GM12878 (cell line): ENCODE data around the gene CHD1. TPM values are rescaled to one million over a fixed set of nuclear protein-coding genes. Genes with fewer than 3 reads are reported as not detected.

Source experiments
- ATAC-seq: fragments of 200-7000 bp; cut with Tn5 transposase; 3 replicates; pipeline ENCODE4 v1.9.1; 2020; ENCODE audit warnings: mild to moderate bottlenecking, moderate library complexity
- BruUV-seq: library from RNA; stranded (reverse); fragments of 400-500 nt; replicated peaks from 2 replicates; lab custom pipeline; 2021; lab: Mats Ljungman, UMichigan
- CTCF ChIA-PET: fragments of 300-600 bp; sonication (Branson Sonifier 250); formaldehyde crosslinking; extraction: SDS; loops from one replicate; lab custom pipeline; 2021; ENCODE audit warnings: inconsistent platforms; lab: Yijun Ruan, JAX
- POLR2A ChIA-PET: fragments of 350-600 bp; formaldehyde crosslinking; extraction: SDS; loops from one replicate; lab custom pipeline; 2021; ENCODE audit warnings: inconsistent platforms; lab: Charles Lee
- RAD21 ChIA-PET: fragments of 300-600 bp; sonication (Branson Sonifier 250); formaldehyde crosslinking; loops from one replicate; lab custom pipeline; 2023; ENCODE audit warnings: antibody characterized with exemption; ENCODE audit not compliant: unreplicated experiment; lab: Charles Lee
- SMC1A ChIA-PET: fragments of 300-600 bp; sonication (Branson Sonifier 250); formaldehyde crosslinking; loops from one replicate; lab custom pipeline; 2023; ENCODE audit not compliant: unreplicated experiment, uncharacterized antibody; lab: Charles Lee
- DNase-seq: peaks from one replicate; pipeline ENCODE4 v3.0.0-alpha.2; 2011; ENCODE audit warnings: low read depth, low spot score
- FAIRE-seq: peaks from 3 replicates; lab custom pipeline; 2011; peaks lifted over from hg19 to GRCh38; lab: Jason Lieb, UNC
- H2AFZ ChIP-seq: 2 replicates; pipeline ENCODE4 v1.6.0; 2011; ENCODE audit warnings: low read depth, low read length, control low read depth; ENCODE audit not compliant: control insufficient read depth
- H3K27ac ChIP-seq: 2 replicates; pipeline ENCODE4 v1.5.1; 2011; ENCODE audit warnings: control low read depth; ENCODE audit not compliant: control insufficient read depth, insufficient read depth
- H3K27me3 ChIP-seq, 2 experiments: replicated peaks in 1 of 2; 2 replicates each; pipeline versions ENCODE4 v1.6.0 to v1.6.1; 2011; ENCODE audit warnings: low read length in 1 of 2; ENCODE audit not compliant: control insufficient read depth in 2 of 2, insufficient read depth in 2 of 2
- H3K36me3 ChIP-seq, 2 experiments: 2 replicates each; pipeline ENCODE4 v1.5.1; 2011; ENCODE audit warnings: low read length in 1 of 2; ENCODE audit not compliant: control insufficient read depth in 2 of 2, insufficient read depth in 2 of 2
- H3K4me1 ChIP-seq: 2 replicates; pipeline ENCODE4 v1.6.1; 2011; ENCODE audit warnings: mild to moderate bottlenecking, low read length, moderate library complexity, mixed read lengths; ENCODE audit not compliant: control insufficient read depth, insufficient read depth
- H3K4me2 ChIP-seq: 2 replicates; pipeline ENCODE4 v1.6.0; 2011; ENCODE audit warnings: control low read depth; ENCODE audit not compliant: control insufficient read depth, insufficient read depth
- H3K4me3 ChIP-seq: fragments of 200-600 bp; sonication (generic); 2 replicates; pipeline ENCODE4 v1.5.1; 2016
- H3K79me2 ChIP-seq: 2 replicates; pipeline ENCODE4 v1.6.0; 2011; ENCODE audit warnings: low read length; ENCODE audit not compliant: control insufficient read depth, insufficient read depth
- H3K9ac ChIP-seq: 2 replicates; pipeline ENCODE4 v1.8.0; 2011; ENCODE audit warnings: low read length, control low read depth, mixed read lengths; ENCODE audit not compliant: control insufficient read depth, insufficient read depth
- H3K9me3 ChIP-seq: replicated peaks from 3 replicates; pipeline ENCODE4 v1.5.1; 2011; ENCODE audit warnings: mild to moderate bottlenecking, low read length; ENCODE audit not compliant: control insufficient read depth, insufficient read depth
- H4K20me1 ChIP-seq: 2 replicates; pipeline ENCODE4 v1.6.0; 2011; ENCODE audit not compliant: control insufficient read depth, insufficient read depth
- ATF7 ChIP-seq: fragments of 450-650 bp; IDR thresholded peaks from 2 replicates; pipeline ENCODE4 v1.6.1; 2016; ENCODE audit warnings: low read depth, mild to moderate bottlenecking
- BCL11A ChIP-seq: IDR thresholded peaks from 2 replicates; pipeline ENCODE4 v1.6.1; 2011; ENCODE audit warnings: low read depth, low read length
- BRCA1 ChIP-seq: IDR thresholded peaks from 2 replicates; pipeline ENCODE4 v1.6.1; 2011; ENCODE audit warnings: low read depth, low read length, improper control_type of control experiment
- CHD4 ChIP-seq: fragments of 200-600 bp; sonication (generic); IDR thresholded peaks from 2 replicates; pipeline ENCODE4 v1.6.1; 2016; ENCODE audit warnings: mild to moderate bottlenecking
- CREM ChIP-seq: IDR thresholded peaks from 2 replicates; pipeline ENCODE4 v1.6.1; 2014; ENCODE audit warnings: antibody characterized with exemption, low read depth
- CTCF ChIP-seq, 3 experiments: IDR thresholded peaks in 2 of 3; conservative IDR thresholded peaks in 1 of 3; 2 replicates each; pipeline ENCODE4 v1.5.1; 2011; ENCODE audit warnings: low read depth in 3 of 3, low read length in 3 of 3, mild to moderate bottlenecking in 3 of 3, control low read depth in 2 of 3, moderate library complexity in 2 of 3, inconsistent platforms in 1 of 3, mixed read lengths in 1 of 3; ENCODE audit not compliant: control insufficient read depth in 2 of 3, insufficient read depth in 1 of 3; ENCODE audit errors: extremely low read depth in 1 of 3
- EGR1 ChIP-seq, 2 experiments: IDR thresholded peaks; 1 replicate in 1 of 2; 2 replicates in 1 of 2; pipeline ENCODE4 v1.6.1; 2011 to 2012; ENCODE audit warnings: low read depth in 2 of 2, low read length in 2 of 2, borderline replicate concordance in 1 of 2, mild to moderate bottlenecking in 1 of 2, moderate library complexity in 1 of 2
- HDGF ChIP-seq: fragments of 450-650 bp; IDR thresholded peaks from 2 replicates; pipeline ENCODE4 v1.6.1; 2016; ENCODE audit warnings: antibody characterized with exemption
- IKZF1 ChIP-seq: fragments of 450-650 bp; conservative IDR thresholded peaks from 2 replicates; pipeline ENCODE4 v1.6.1; 2017; ENCODE audit warnings: antibody characterized with exemption, mild to moderate bottlenecking
- MEF2B ChIP-seq: fragments of 450-650 bp; IDR thresholded peaks from 2 replicates; pipeline ENCODE4 v1.6.1; 2018; ENCODE audit warnings: mild to moderate bottlenecking, moderate library complexity; ENCODE audit not compliant: partially characterized antibody, poor library complexity, severe bottlenecking
- NR2C2 ChIP-seq: IDR thresholded peaks from 2 replicates; pipeline ENCODE4 v1.6.1; 2011; ENCODE audit warnings: borderline replicate concordance, low read depth; ENCODE audit not compliant: control insufficient read depth, insufficient read length
- POLR2A ChIP-seq: IDR thresholded peaks from 2 replicates; pipeline ENCODE4 v1.6.1; 2011; ENCODE audit warnings: low read depth, mild to moderate bottlenecking, low read length
- SMARCA5 ChIP-seq: fragments of 450-650 bp; IDR thresholded peaks from 2 replicates; pipeline ENCODE4 v1.6.1; 2017; ENCODE audit warnings: mild to moderate bottlenecking
- STAT3 ChIP-seq: IDR thresholded peaks from 2 replicates; pipeline ENCODE4 v1.6.1; 2011; ENCODE audit warnings: low read depth, low read length, improper control_type of control experiment
- SUZ12 ChIP-seq: fragments of 200-600 bp; sonication (generic); IDR thresholded peaks from one replicate; pipeline ENCODE4 v1.6.1; 2018; ENCODE audit warnings: antibody characterized with exemption, mild to moderate bottlenecking; ENCODE audit not compliant: unreplicated experiment
- WRNIP1 ChIP-seq: IDR thresholded peaks from 2 replicates; pipeline ENCODE4 v1.6.1; 2011; ENCODE audit warnings: low read depth, low read length, improper control_type of control experiment, borderline replicate concordance
- ZNF217 ChIP-seq: fragments of 450-650 bp; IDR thresholded peaks from 2 replicates; pipeline ENCODE4 v1.6.1; 2017; ENCODE audit warnings: antibody characterized with exemption, mild to moderate bottlenecking
- ZNF274 ChIP-seq: IDR thresholded peaks from one replicate; pipeline ENCODE4 v1.8.0; 2011; ENCODE audit not compliant: insufficient read length, insufficient read depth
- whole genome bisulfite sequencing: methylation state at CpG from one replicate; pipeline ENCODE4 v1.1.6; 2016; ENCODE audit warnings: low lambda C conversion rate; ENCODE audit not compliant: insufficient replicate concordance, insufficient coverage; ENCODE audit errors: missing lambda C conversion rate; 5-methylcytosine and 5-hydroxymethylcytosine counted together
- in situ Hi-C: fragments of 300-500 bp; cut with MboI; formaldehyde crosslinking; loops from 9 replicates; pipeline ENCODE4 v1.14.3; 2018; ENCODE audit warnings: mixed read lengths
- intact Hi-C: fragments of 100-400 bp; cut with micrococcal nuclease; formaldehyde crosslinking; loops from one replicate; pipeline ENCODE4 v1.14.2; 2022; ENCODE audit not compliant: unreplicated experiment
- polyA plus RNA-seq, 11 experiments: library from polyadenylated mRNA; depleted of rRNA in 4 of 11; unstranded in 6 of 11; stranded (reverse) in 5 of 11; fragments of >200 nt; fragmentation: Nextera tagmentation in 4 of 11; fragmentation: Illumina TruSeq in 1 of 11; extraction: Ambion mirVana in 4 of 11; extraction: Trizol in 1 of 11; gene quantifications; 1 replicate in 1 of 11; 2 replicates in 10 of 11; pipeline versions ENCODE4 v1.2.1 to v1.2.3, GENCODE V29; 2011 to 2016; ENCODE audit warnings: inconsistent platforms in 2 of 11, missing spikeins in 2 of 11, low read depth in 1 of 11
- total RNA-seq, 4 experiments: library from RNA; depleted of rRNA in 3 of 4; stranded (reverse); fragments of >200 nt in 3 of 4; fragmentation: Illumina TruSeq in 1 of 4; extraction: Trizol in 1 of 4; gene quantifications; 2 replicates each; pipeline versions ENCODE4 v1.2.1 to v1.2.3, GENCODE V29; 2013 to 2021

The CHD1 gene
- total and polyA plus RNA-seq, 10 of the 15 experiments (the other 5 are each of a cell fraction or from before 2014, with no cell fraction given) = 25.5 to 158 (median 50.5) TPM

DNA sequence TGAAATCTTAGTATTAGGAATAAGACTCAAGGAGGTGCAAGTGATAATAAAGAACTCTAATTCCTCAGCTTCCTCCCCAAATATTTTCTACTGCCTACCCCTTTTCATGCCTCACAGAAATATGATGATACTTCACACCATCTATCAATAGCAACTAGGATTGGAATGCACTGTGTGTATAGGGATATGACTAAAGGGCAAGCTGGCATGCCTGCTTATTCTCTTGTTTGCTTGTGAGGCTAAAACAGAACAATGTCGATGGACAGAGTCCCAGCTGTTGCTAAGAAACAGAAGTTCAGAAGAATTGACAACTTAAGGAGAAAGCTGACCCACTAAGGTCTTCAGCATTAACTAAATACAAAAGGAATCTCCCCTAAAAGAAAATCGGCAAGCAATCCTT is 9.7 kb upstream of the CHD1 start:
- no peak for FAIRE-seq
- TF ChIP-seq SUZ12 (no peak), HDGF (no peak), MEF2B (no peak), POLR2A (no peak), IKZF1 (no peak), CREM (no peak), STAT3 (no peak), BRCA1 (no peak), EGR1 (IDR thresholded peaks at IDR 0.05; ENCODE audit: borderline replicate concordance in 1 of 2, low read depth in 2 of 2, low read length in 2 of 2) (no peak), SMARCA5 (no peak), ZNF217 (no peak), NR2C2 (no peak), CTCF (IDR thresholded peaks at IDR 0.05 in 2 of 3, conservative IDR thresholded peaks at IDR 0.05 in 1 of 3; ENCODE audit: control insufficient read depth in 2 of 3, extremely low read depth in 1 of 3, insufficient read depth in 1 of 3, low read depth in 3 of 3, low read length in 3 of 3) (no peak), CHD4 (no peak), ZNF274 (no peak), BCL11A (no peak), ATF7 (no peak), WRNIP1 (no peak)
- POLR2A ChIA-PET = interaction anchor here (0.6 kb wide), 1 partner anchor 28 kb away, joined by 4 read pairs; no protein-coding TSS in a partner anchor
- Histone ChIP-seq H3K4me1 (peaks cover 4% of the 10 kb centered on the region), H3K27me3 (no peaks in the 10 kb centered on the region), H3K9me3 (no peaks in the 10 kb centered on the region), H3K9ac (no peak overlapping the region), H4K20me1 (no peaks in the 10 kb centered on the region), H3K4me2 (no peak overlapping the region), H3K79me2 (peaks cover 3% of the 10 kb centered on the region; the same call in 1 of the 2 replicates), H3K4me3 (no peak overlapping the region), H2AFZ (no peak overlapping the region), H3K27ac (no peak overlapping the region), H3K36me3 (no peaks in the 10 kb centered on the region)
- RAD21 ChIA-PET = no interaction called here
- CTCF ChIA-PET = interaction anchor here (1.2 to 1.4 kb wide), 2 partner anchors 11 to 25 kb away, joined by 3 read pairs; no protein-coding TSS in a partner anchor
- no peak for ATAC-seq
- SMC1A ChIA-PET = interaction anchor here (1.0 to 1.1 kb wide), 3 partner anchors 31 to 103 kb away, joined by 3 read pairs; no protein-coding TSS in a partner anchor
- intact Hi-C loops (no loop called here), in situ Hi-C loops (no loop called here)
- no TSS peak for BruUV-seq
- WGBS = 94% methylated on average over 2 of the region's 2 CpGs
- DNase-seq = no peak
